CD4-positive, alpha-beta T cell treated with Interleukin-15 for 4 hours (primary cell): ENCODE results near the gene TSPAN3.

Source experiments
- DNase-seq: peaks from one replicate; pipeline ENCODE4 v3.0.0-alpha.2; 2020; ENCODE audit warnings: low spot score

The TSPAN3 gene

DNA sequence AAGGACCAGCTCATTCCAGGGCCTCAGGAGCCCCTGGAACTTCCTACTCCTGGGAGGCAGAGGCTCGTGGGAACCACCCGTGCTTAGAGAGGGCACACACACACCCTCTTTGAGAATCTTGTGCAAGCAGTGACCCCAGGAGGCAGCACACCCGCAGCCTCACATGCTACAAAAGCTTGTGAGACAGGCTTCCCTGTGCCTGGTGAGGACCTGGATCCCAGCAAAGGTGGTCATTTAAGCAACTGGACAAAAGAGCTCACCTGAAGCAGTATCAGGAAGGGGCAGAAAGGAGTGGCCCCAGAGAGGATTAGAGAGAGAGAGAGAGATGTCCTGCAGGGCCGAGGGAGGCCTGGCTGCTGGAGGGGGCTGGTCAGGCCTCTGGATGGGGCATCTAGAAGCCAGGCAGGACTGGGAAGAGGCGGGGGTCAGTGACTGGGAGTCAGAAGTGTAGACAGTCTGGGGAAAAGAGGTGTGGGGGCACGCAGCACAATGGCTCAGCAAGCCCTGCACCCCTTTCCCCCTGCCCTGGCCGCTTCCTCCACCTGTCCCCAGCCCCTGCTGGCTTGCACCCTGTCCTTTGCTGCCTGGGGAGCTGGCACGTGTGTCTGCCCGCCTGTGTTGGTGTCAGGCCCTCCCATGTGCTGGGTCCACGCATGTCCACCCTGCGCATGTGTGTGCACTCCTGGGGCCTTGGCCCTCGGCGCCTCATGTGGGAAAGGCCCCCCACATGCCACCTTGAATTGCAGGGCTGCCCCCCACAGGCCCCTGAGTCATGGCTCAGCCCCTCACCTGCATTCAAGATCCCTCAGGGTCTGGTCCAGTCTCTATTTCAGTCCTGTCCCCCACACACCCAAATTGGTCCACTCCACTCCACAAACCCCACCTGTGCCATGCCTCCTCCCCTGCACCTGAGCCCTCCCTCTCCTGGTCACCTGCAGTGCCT lies 36.9 kb downstream of the TSPAN3 start:
- DNase-seq: no peak

GRCh38 chr15:77033417-77033728 lies 37.5 kb downstream of the TSPAN3 start:
- DNase-seq: no peak

DNA sequence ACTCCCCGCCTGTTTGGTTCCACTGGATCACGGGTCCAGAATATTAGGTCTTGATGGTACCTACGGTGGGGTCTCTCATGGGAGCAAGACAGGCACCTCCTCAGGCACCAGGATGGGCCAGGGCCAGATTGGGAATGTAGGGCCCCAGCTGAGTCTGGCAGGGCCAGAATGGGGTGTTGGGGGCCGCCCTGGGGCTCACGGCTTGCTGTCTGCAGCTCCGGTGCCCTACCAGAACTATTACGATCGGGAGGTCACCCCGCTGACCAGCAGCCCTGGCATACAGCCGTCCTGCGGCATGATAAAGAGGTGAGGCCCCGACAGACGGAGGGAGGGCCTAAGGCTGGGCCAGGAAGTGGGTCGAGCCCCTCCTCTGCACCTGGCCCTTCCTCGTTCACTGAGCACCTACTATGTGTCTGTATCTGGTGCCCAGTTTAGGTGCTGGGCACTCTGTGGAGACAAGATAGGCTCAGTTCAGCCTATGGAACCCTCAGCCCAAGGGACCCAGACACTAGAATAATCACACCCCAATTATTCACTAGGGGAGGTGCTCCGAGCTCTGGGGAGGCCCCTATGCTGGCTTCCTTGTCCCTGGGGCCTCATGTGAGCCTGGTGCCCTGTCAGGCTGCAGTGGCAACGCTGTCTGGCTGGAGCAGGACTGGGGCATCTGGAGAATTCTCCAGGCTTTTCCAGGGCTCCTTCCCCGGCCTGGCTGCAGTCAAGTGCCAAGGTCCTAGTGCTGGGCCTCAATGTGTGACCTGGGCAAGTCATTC lies 38.1 kb downstream of the TSPAN3 start:
- DNase-seq: no peak

- no peak for DNase-seq
Observed at GRCh38 chr15:77032052-77032646, 38.8 kb downstream of the TSPAN3 start.

DNA sequence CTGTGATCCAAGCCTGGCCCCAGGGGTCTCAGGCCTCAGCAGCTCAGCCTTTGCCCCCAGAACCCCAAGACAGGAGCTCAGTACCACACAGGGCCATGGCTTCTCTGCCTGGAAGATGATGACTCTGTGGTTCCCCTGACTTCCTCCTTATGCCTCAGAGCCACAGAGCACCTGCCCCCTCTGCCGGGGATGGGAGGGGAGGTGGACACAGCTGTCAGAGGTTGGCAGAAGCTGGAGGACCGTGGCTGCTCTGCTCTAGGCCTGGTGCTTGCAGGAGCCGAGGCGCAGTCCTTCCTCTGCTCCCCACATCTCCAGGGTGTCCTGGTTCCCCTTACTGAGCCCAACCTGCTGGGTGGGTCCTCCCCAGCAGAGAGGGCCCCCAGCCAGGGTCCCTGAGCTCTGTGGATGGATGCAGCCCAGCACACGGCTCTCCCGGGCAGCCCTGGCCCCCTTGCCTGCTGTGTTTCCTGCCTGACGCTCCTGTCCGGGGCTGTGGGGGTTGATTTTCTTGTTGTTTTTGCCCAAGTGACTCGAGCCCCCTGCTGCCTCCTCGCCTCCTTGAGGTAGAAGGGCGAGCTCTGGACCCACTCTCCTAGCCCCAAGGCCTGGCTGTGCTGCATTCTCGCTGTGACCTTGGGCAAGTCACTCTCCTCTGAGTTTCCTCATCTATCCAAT lies 39.4 kb downstream of the TSPAN3 start:
- DNase-seq: no peak

- no peak for DNase-seq
Observed at GRCh38 chr15:77030928-77031375, 40.0 kb downstream of the TSPAN3 start.

DNA sequence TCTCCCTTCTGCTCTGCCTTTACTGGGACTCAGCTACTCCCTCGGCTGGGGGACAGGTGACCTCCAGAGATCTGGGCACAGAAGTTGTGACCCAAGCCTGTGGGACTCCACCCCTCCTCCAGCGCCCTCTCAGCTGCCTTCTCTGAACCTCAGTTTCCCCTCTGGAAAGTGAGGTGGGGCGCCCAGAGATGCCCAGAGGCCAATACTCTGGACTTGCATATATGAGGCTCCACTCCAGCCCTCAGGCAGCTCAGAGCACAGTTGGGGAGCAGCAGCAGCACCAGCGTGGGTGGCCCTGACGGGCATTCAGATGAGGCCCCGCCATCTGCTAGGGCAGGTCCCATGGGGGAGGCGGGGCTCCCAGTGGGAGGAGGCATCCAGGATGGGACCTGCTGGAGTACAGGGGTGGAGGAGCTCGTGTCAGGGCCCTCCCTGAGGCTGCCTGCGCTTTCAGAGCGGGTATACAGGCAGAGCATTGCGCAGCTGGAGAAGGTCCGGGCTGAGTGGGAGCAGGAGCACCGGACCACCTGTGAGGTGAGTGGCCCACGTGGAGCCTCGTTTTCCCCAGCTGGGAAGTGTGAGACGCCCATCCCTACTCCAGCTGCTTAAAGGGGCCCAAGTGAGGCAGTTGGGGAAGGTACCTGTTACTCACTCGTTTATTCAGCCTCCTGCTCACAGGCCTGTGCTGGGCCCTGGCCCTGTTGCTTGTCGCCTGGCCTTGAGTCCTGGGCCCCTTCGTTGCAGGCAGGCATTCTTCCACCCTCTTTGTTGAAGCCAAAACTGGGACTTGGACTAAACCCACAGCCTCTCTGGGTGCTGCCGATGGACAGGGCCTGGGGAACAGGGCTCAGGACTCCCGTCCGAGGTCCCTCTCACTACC lies 40.6 kb downstream of the TSPAN3 start:
- DNase-seq: no peak

DNA sequence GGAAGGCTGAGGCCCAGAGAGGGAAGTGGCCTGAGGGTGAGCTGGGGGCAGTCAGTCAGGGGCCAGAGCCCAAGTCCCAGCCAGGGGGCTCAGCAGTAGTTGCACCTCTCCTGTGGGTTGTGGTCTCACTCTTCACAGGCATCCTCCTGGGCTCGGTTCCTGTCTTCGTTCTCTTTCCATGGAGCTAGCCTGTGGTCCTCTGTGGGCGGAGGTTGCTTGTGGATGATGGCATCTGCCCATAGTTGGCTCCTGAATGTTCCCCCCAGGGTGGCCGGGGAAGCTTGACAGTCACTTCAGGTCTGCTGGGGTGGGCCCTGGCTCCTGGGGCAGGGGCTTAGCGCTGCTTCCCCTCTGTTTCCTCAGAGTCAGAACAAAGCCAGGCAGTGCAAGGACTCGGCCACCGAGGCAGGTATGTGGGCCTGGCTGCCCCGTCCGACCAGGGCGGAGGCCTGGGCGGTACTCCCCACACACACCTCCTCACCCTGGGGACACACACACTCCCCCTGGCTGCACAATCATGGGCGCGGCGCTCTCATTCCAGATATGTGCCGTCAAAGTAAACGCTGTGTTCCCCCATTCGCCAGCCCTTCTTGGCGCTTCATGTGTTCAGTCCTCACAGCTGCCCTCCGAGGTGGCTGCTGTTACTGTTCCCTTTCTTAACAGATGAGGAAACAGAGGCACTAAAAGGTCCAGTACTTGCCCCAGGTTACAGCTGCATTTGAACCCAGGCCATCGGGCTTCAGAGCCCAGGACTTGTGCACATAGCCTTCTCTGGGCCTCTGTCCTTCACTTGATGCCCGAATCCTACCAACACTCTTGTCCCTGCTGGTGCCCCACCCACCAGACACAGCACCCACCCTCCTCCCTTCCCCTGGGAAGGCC lies 41.5 kb downstream of the TSPAN3 start:
- DNase-seq: no peak

DNA sequence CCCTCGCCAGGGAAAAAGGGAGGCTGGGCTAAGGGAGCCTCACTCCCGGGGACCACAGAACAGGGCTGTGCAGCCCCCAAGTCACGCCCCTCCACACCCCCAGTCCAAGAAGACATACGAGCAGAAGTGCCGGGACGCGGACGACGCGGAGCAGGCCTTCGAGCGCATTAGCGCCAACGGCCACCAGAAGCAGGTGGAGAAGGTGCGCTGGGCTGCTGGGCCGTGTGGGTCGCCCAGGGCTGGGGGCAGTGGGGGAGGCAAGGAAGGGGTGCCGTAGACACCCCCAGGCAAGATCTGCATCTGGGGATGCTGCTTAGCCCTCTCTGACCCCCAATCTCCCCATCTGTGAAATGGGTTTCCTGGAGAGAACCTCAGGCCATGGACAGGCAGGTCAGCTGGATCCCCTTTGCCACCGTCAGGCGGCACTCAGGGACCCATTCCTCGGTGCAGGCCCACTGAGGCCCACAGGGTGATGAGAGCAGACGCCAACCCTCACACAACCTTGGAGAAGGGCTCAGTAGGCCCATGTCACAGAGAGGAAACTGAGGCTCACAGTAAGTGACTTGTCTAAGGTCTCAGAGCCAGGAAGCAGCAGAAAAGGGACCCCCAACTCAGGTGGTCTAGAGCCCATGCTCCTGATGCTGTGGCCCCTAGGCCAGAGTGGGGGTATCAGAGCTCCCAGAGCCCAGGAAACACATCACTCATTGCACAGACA lies 42.3 kb downstream of the TSPAN3 start:
- DNase-seq: no peak

DNA sequence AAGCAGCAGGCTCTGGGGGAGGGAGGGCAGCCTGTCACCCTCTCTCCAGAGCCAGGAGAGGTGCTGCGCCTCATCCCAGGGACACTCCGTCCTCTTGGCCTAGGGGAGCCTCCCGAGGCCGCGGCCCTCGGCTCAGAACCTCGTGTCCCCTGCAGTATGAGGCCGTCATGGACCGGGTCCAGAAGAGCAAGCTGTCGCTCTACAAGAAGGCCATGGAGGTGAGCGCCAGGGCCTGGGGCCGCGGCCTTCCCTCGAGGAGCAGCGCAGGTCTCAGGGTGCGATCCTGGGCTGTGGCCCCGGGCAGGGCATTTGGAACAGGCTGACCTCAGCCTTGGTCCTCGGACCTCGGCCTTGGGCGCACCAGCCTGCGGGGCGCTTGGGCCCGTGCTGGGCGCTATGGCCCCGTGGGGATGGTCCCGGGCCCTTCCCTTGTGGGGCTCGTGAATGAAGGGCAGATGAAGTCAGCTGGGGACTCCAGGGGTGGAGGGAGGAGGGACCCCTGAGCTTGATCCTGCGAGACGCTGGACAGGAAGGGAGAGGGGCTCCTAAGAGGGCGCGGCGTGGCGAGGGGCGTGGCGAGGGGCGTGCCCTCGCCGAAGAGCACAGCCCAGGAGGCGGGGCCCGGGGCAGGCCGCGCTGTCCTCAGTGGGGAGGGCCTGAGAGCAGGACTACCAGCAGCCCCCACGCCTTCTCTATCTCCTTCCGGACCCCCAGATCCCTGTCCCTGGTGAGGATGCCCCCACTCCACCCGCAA lies 43.0 kb downstream of the TSPAN3 start:
- no peak for DNase-seq

- no peak for DNase-seq
Observed at GRCh38 chr15:77027111-77027696, 43.7 kb downstream of the TSPAN3 start.

DNA sequence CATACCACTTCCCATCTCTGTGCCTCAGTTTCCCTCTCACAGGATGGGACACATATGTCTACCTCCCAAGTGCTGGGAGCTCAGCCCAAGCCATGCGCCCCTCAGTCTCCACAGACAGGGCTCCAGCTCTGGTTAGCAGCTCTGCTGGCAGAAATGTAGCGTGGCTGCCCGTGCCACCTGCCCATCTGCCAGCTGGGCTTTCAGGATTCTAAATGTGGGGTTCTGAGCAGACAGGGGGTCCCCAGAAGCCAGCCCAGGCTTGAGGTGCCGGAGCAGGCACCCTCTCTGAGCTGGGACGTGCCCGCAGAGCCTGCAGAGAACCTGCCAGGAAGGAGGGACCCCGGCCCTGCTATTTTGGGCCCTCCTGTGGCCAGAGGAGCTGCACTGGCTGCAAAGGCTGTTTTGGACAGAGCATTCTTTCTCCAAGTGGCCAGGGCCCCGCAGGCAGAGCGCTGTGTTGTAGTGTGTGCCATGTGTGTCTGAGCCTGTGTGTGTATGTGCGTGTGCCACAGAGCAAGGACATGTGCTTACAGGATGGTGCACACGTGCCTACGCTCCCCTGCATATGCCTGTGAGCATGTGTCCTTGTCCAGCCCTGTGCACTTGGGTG lies 44.3 kb downstream of the TSPAN3 start:
- DNase-seq: no peak

GRCh38 chr15:77025941-77026411 lies 44.9 kb downstream of the TSPAN3 start:
- DNase-seq: no peak

DNA sequence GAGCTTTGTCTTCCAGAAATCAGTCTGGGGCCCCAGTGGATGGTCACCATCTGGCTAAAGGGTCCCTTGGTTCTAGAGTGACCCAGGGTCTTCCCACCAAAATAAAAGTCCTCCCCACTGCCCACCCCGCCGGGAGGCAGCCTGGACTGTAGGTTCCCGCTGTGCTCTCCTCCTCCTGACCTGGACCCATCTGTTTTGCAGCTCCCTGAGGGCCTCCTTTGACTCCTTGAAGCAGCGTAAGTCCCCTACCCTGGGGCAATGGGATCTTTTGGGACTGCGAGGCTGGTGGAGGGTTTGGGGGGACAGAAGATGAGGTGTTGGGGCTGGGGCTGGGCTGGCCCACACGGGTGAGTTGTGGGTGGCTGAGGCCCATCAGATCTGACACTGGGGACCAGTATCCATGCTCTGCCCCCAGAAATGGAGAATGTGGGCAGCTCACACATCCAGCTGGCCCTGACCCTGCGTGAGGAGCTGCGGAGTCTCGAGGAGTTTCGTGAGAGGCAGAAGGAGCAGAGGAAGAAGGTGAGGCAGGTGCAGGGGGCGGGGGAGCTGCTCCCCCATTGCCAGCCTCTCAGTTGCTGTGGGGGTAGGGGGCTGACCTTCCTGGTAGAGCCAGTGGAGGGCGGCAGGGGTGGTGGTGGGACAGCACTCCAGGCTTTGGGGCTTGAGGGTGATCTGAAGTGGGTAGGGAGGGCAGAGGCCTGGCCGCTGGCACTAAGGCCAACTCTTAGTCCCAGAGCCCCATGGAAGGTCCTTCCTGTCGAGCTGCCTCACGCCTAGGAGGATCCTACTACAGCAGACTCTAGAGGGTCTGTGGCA lies 45.6 kb downstream of the TSPAN3 start:
- DNase-seq: no peak

DNA sequence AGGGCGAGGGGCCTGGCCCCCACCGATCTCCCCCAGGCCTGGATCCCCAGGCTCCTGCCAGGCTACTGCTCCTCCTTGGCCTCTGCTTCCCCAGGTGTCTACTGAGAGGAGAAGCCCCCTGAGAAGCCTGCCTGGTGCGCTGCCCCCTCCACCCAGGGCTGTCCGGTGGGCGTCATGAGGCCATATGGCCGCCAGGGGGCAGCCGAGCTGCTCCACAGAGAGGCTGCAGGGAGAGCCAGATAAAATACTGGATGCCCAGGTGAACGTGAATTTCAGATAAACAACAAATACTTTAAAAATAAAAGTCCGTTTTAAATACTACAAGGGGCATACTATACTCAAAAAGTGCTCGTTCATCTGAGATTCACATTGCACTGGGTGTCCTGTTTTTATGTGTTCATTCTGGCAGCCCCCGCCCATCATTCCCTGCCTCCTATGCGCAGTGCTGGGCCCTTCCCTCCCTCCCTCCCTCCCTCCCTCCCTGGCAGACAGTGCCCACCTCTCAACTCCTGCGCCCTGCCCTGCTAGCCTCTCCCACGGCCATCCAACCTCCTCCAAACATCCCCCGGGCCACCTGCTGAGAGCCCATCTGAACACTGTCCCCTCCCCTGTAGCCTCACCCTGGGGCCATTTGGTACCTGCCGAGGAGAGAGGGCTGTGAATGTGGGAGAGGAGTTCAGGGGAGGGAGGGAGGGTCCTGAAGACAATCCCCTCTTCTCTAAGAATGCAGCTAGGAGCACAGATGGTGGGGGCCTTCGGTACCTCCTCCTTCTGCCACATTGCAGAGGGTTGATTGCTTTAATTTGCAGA lies 46.4 kb downstream of the TSPAN3 start:
- DNase-seq: peak; percentile 62
